Measurements from ENCODE around the gene ERI3. TPM values are rescaled to one million over a fixed set of nuclear protein-coding genes. Genes with fewer than 3 reads are reported as not detected.

ERI3 gene
- total RNA-seq, 1 experiment from 2014 or later: 74.2 TPM

DNA sequence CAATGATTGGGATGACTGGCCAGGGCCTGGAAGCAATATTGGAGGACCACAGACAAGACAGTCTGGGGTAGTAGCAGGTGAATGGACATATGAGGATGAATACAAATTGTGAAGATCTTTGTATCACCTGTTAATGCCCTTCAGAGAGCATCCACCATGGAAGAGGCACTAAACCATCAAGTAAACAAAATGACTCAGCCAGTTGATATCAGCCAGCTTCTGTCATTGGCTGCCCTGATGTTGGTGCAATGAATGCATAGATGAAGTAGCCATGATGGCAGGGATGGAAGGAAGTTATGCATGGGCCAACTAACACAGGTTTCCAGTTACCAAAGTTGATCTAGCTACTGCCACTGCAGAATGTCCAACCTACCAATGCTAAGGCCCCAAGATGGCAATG is 16.1 kb upstream of the ERI3 start:
- TF ChIP-seq SRF (IDR thresholded peaks at IDR 0.05; ENCODE audit: low read depth): no peak
- TF ChIP-seq, protein P1, sequence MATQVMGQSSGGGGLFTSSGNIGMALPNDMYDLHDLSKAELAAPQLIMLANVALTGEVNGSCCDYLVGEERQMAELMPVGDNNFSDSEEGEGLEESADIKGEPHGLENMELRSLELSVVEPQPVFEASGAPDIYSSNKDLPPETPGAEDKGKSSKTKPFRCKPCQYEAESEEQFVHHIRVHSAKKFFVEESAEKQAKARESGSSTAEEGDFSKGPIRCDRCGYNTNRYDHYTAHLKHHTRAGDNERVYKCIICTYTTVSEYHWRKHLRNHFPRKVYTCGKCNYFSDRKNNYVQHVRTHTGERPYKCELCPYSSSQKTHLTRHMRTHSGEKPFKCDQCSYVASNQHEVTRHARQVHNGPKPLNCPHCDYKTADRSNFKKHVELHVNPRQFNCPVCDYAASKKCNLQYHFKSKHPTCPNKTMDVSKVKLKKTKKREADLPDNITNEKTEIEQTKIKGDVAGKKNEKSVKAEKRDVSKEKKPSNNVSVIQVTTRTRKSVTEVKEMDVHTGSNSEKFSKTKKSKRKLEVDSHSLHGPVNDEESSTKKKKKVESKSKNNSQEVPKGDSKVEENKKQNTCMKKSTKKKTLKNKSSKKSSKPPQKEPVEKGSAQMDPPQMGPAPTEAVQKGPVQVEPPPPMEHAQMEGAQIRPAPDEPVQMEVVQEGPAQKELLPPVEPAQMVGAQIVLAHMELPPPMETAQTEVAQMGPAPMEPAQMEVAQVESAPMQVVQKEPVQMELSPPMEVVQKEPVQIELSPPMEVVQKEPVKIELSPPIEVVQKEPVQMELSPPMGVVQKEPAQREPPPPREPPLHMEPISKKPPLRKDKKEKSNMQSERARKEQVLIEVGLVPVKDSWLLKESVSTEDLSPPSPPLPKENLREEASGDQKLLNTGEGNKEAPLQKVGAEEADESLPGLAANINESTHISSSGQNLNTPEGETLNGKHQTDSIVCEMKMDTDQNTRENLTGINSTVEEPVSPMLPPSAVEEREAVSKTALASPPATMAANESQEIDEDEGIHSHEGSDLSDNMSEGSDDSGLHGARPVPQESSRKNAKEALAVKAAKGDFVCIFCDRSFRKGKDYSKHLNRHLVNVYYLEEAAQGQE (IDR thresholded peaks at IDR 0.05; ENCODE audit: low read depth): no peak
- TF ChIP-seq JUND (IDR thresholded peaks at IDR 0.05): no peak
- no peak for TF ChIP-seq SP1 (IDR thresholded peaks at IDR 0.05; ENCODE audit: low read depth)
- TF ChIP-seq, protein P2, sequence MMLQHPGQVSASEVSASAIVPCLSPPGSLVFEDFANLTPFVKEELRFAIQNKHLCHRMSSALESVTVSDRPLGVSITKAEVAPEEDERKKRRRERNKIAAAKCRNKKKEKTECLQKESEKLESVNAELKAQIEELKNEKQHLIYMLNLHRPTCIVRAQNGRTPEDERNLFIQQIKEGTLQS (IDR thresholded peaks at IDR 0.05): no peak
- no peak for TF ChIP-seq RAD21 (IDR thresholded peaks at IDR 0.05; ENCODE audit: low read depth)
- no peak for TF ChIP-seq YY1 (IDR thresholded peaks at IDR 0.05; ENCODE audit: extremely low read depth, insufficient replicate concordance, low read depth, low read length)
- no peak for TF ChIP-seq ELF1 (IDR thresholded peaks at IDR 0.05; ENCODE audit: borderline replicate concordance, low read depth)
- TF ChIP-seq EGR1 (IDR thresholded peaks at IDR 0.05; ENCODE audit: low read depth): no peak
- no peak for TF ChIP-seq CTCF (IDR thresholded peaks at IDR 0.05 in 2 of 3, conservative IDR thresholded peaks at IDR 0.05 in 1 of 3; ENCODE audit: borderline replicate concordance in 1 of 3, insufficient read depth in 1 of 3, low read depth in 2 of 3, low read length in 2 of 3)
- Histone ChIP-seq H3K79me2 (ENCODE audit: insufficient read depth, low read length) (no peaks in the 10 kb centered on the region), H3K9ac (ENCODE audit: low read length) (no peak overlapping the region), H3K4me1 (ENCODE audit: control insufficient read depth in 1 of 2, insufficient read depth in 2 of 2, low read length in 2 of 2) (no peaks in the 10 kb centered on the region), H3K27ac (ENCODE audit: low read depth, low read length) (no peak overlapping the region), H3K9me3 (ENCODE audit: control insufficient read depth in 1 of 2, insufficient read depth in 1 of 2, low read depth in 1 of 2, low read length in 2 of 2) (no peaks in the 10 kb centered on the region), H3K9me2 (ENCODE audit: insufficient read depth) (no peaks in the 10 kb centered on the region), H3K27me3 (ENCODE audit: insufficient read depth, low read length) (no peaks in the 10 kb centered on the region; the same call in 1 of the 2 replicates), H3K4me2 (ENCODE audit: low read length) (no peak overlapping the region), H4K20me1 (ENCODE audit: insufficient read depth) (no peaks in the 10 kb centered on the region), H3K4me3 (replicated peaks in 1 of 2; ENCODE audit: low read depth in 1 of 2, low read length in 2 of 2) (no peak overlapping the region), H2AFZ (ENCODE audit: low read depth, low read length, poor library complexity, severe bottlenecking) (no peak overlapping the region), H3K36me3 (ENCODE audit: control insufficient read depth in 1 of 2, insufficient read depth in 2 of 2, low read length in 2 of 2) (no peaks in the 10 kb centered on the region)
- no TSS peak for BruUV-seq (replicated peaks)
- ChIA-PET POLR2A (no interaction called here), CTCF (no interaction called here), RAD21 (ENCODE audit: low non-redundant PET in 1 of 2, low total read pairs in 2 of 2, uncharacterized antibody in 2 of 2, unreplicated experiment in 2 of 2) (no interaction called here)
- DNase-seq (ENCODE audit: low read depth, low spot score): no peak
- intact Hi-C loops (cut with micrococcal nuclease): no loop called here
- ATAC-seq: no peak

Measured in HCT116 (cell line).